ENCODE measurements around the gene RASD2.

- no peak for TF ChIP-seq CTCF (conservative IDR thresholded peaks at IDR 0.05 in 1 of 2, IDR thresholded peaks at IDR 0.05 in 1 of 2; ENCODE audit: low read depth in 1 of 2, low read length in 2 of 2)
- no peak for TF ChIP-seq EZH2 (IDR thresholded peaks at IDR 0.05; ENCODE audit: low read length, missing control alignments)
These were observed 28.4 kb downstream of the RASD2 start for GRCh38 chr22:35568751-35569739.

Measured in fibroblast of lung (primary cell).